HepG2 (cell line): ENCODE data around the gene FBXO10. TPM values are rescaled to one million over a fixed set of nuclear protein-coding genes. Genes with fewer than 3 reads are reported as not detected.

Experiments used
- NR2F2 ChIP-seq: IDR thresholded peaks from 2 replicates; pipeline ENCODE4 v1.6.1; 2012; ENCODE audit warnings: low read depth, inconsistent platforms, borderline replicate concordance
- PLRG1 ChIP-seq: fragments of 450-650 bp; conservative IDR thresholded peaks from 2 replicates; pipeline ENCODE4 v1.6.1; 2016
- SMAD9 ChIP-seq: sonication (generic); formaldehyde crosslinking; IDR thresholded peaks from 2 replicates; pipeline ENCODE4 v1.5.1; 2020; ENCODE audit warnings: mild to moderate bottlenecking, missing genetic modification reagents
- ZBTB1 ChIP-seq: sonication (generic); formaldehyde crosslinking; IDR thresholded peaks from 2 replicates; pipeline ENCODE4 v1.4.0; 2020; ENCODE audit warnings: missing genetic modification reagents, borderline replicate concordance
- ZBTB4 ChIP-seq: sonication (generic); formaldehyde crosslinking; IDR thresholded peaks from 2 replicates; pipeline ENCODE4 v1.4.0; 2020; ENCODE audit warnings: missing genetic modification reagents, mild to moderate bottlenecking, borderline replicate concordance
- ZNF281 ChIP-seq: sonication (generic); formaldehyde crosslinking; IDR thresholded peaks from 2 replicates; pipeline ENCODE4 v1.4.0; 2020; ENCODE audit warnings: missing genetic modification reagents, borderline replicate concordance
- ZNF414 ChIP-seq: sonication (generic); formaldehyde crosslinking; IDR thresholded peaks from 2 replicates; pipeline ENCODE4 v1.5.0; 2020; ENCODE audit warnings: missing genetic modification reagents
- ZNF619 ChIP-seq: sonication (generic); formaldehyde crosslinking; IDR thresholded peaks from 2 replicates; pipeline ENCODE4 v1.4.0; 2020; ENCODE audit warnings: mild to moderate bottlenecking, missing genetic modification reagents
- ZNF652 ChIP-seq: IDR thresholded peaks from 2 replicates; pipeline ENCODE4 v1.6.1; 2016; ENCODE audit warnings: low read depth, borderline replicate concordance
- ZNF776 ChIP-seq: sonication (generic); formaldehyde crosslinking; IDR thresholded peaks from 2 replicates; pipeline ENCODE4 v1.4.0; 2020; ENCODE audit warnings: mild to moderate bottlenecking, missing genetic modification reagents
- ZNF784 ChIP-seq: sonication (generic); formaldehyde crosslinking; IDR thresholded peaks from 2 replicates; pipeline ENCODE4 v1.5.1; 2020; ENCODE audit warnings: missing genetic modification reagents, mild to moderate bottlenecking, borderline replicate concordance
- polyA plus RNA-seq, 8 experiments: library from polyadenylated mRNA; depleted of rRNA in 3 of 8; stranded (reverse) in 7 of 8; unstranded in 1 of 8; fragments of >200 nt; fragmentation: Illumina TruSeq in 4 of 8; extraction: Trizol in 4 of 8; gene quantifications; 2 replicates each; pipeline versions ENCODE4 v1.2.1 to v1.2.3, GENCODE V29; 2011 to 2016; ENCODE audit warnings: low read depth in 4 of 8, missing spikeins in 1 of 8, mixed read lengths in 1 of 8; ENCODE audit not compliant: insufficient read depth in 1 of 8
- total RNA-seq, 5 experiments: library from RNA; depleted of rRNA; stranded (reverse); fragments of >200 nt; fragmentation: Illumina TruSeq; extraction: Trizol; gene quantifications; 2 replicates each; pipeline ENCODE4 v1.2.3, GENCODE V29; 2016; ENCODE audit warnings: low read depth in 1 of 5
- TF ChIP-seq, protein P1 (sequence below): sonication (generic); formaldehyde crosslinking; IDR thresholded peaks from 2 replicates; pipeline ENCODE4 v1.4.0; 2020; ENCODE audit warnings: mild to moderate bottlenecking, low read depth, missing genetic modification reagents
- TF ChIP-seq, protein P2 (sequence below): sonication (generic); formaldehyde crosslinking; IDR thresholded peaks from 2 replicates; pipeline ENCODE4 v1.5.1; 2020; ENCODE audit warnings: mild to moderate bottlenecking, missing genetic modification reagents, borderline replicate concordance

FBXO10 gene
- total and polyA plus RNA-seq, 2 of the 13 experiments (the other 11 are each of a cell fraction or from before 2014, with no cell fraction given), result 3.1 to 5.1 TPM

- no peak for TF ChIP-seq ZNF281 (CRISPR knock-in tag)
- TF ChIP-seq, protein P1, sequence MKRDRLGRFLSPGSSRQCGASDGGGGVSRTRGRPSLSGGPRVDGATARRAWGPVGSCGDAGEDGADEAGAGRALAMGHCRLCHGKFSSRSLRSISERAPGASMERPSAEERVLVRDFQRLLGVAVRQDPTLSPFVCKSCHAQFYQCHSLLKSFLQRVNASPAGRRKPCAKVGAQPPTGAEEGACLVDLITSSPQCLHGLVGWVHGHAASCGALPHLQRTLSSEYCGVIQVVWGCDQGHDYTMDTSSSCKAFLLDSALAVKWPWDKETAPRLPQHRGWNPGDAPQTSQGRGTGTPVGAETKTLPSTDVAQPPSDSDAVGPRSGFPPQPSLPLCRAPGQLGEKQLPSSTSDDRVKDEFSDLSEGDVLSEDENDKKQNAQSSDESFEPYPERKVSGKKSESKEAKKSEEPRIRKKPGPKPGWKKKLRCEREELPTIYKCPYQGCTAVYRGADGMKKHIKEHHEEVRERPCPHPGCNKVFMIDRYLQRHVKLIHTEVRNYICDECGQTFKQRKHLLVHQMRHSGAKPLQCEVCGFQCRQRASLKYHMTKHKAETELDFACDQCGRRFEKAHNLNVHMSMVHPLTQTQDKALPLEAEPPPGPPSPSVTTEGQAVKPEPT (CRISPR knock-in tag), result no peak
- no peak for TF ChIP-seq ZNF652
- TF ChIP-seq PLRG1, result no peak
- TF ChIP-seq ZNF619 (CRISPR knock-in tag), result no peak
- TF ChIP-seq ZNF776 (CRISPR knock-in tag), result peak; percentile 36; the same call in 1 of the 2 replicates
- TF ChIP-seq, protein P2, sequence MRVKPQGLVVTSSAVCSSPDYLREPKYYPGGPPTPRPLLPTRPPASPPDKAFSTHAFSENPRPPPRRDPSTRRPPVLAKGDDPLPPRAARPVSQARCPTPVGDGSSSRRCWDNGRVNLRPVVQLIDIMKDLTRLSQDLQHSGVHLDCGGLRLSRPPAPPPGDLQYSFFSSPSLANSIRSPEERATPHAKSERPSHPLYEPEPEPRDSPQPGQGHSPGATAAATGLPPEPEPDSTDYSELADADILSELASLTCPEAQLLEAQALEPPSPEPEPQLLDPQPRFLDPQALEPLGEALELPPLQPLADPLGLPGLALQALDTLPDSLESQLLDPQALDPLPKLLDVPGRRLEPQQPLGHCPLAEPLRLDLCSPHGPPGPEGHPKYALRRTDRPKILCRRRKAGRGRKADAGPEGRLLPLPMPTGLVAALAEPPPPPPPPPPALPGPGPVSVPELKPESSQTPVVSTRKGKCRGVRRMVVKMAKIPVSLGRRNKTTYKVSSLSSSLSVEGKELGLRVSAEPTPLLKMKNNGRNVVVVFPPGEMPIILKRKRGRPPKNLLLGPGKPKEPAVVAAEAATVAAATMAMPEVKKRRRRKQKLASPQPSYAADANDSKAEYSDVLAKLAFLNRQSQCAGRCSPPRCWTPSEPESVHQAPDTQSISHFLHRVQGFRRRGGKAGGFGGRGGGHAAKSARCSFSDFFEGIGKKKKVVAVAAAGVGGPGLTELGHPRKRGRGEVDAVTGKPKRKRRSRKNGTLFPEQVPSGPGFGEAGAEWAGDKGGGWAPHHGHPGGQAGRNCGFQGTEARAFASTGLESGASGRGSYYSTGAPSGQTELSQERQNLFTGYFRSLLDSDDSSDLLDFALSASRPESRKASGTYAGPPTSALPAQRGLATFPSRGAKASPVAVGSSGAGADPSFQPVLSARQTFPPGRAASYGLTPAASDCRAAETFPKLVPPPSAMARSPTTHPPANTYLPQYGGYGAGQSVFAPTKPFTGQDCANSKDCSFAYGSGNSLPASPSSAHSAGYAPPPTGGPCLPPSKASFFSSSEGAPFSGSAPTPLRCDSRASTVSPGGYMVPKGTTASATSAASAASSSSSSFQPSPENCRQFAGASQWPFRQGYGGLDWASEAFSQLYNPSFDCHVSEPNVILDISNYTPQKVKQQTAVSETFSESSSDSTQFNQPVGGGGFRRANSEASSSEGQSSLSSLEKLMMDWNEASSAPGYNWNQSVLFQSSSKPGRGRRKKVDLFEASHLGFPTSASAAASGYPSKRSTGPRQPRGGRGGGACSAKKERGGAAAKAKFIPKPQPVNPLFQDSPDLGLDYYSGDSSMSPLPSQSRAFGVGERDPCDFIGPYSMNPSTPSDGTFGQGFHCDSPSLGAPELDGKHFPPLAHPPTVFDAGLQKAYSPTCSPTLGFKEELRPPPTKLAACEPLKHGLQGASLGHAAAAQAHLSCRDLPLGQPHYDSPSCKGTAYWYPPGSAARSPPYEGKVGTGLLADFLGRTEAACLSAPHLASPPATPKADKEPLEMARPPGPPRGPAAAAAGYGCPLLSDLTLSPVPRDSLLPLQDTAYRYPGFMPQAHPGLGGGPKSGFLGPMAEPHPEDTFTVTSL, result no peak
- TF ChIP-seq ZBTB4, result no peak
- TF ChIP-seq ZBTB1 (CRISPR knock-in tag), result no peak
- TF ChIP-seq ZNF414, result no peak
- TF ChIP-seq NR2F2, result no peak
- TF ChIP-seq SMAD9 (CRISPR knock-in tag), result no peak
- TF ChIP-seq ZNF784, result 0 out of 2 replicates have a peak, but pooled peaks have one; percentile 5
Measured at GRCh38 chr9:37466037-37466709, 110.0 kb downstream of the FBXO10 start (continued).
